ENCODE data around the gene TASL.
A peak's percentile ranks its signal among the peaks of the same experiment; 100 is the strongest.
"Not testable (repeated sequence)": the region's sequence is repeated elsewhere in the genome, so short reads cannot be mapped to it uniquely, and the experiment has no call there.

Gene TASL

DNA sequence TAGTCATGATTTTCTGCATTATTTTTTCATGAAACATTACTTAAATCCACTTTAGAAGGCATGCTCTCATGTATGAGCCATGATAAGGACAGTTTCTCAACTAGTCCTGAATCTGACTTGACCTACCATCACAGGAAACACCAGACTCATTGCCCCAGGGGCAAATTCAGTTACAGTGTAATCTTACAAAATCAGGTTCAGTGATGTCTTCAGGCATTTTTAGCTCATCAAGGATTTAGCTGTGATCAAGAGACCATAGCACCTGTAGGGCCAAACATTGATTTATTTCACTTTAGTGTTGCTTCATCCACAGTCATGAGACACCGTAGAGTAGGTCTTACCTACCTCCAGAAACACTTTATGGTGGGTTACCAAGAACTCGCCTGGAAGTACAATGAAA lies 3.1 kb upstream of the TASL start:
- no peak for TF ChIP-seq CTCF (IDR thresholded peaks at IDR 0.05; ENCODE audit: low read depth, low read length)
- no peak for DNase-seq (ENCODE audit: low read depth, low spot score)
- no peak overlapping the region for H3K4me3 ChIP-seq (ENCODE audit: low read depth, low read length)
- in situ Hi-C loops (cut with HindIII; ENCODE audit: low sequenced_read_pairs): no loop called here

- no peak for DNase-seq (ENCODE audit: low read depth, low spot score)
- TF ChIP-seq CTCF (IDR thresholded peaks at IDR 0.05; ENCODE audit: low read depth, low read length): no peak
- no peak overlapping the region for H3K4me3 ChIP-seq (ENCODE audit: low read depth, low read length)
- in situ Hi-C loops (cut with HindIII; ENCODE audit: low sequenced_read_pairs): no loop called here
Observed at GRCh38 chrX:30576881-30577280, 685 bp downstream of the TASL start.

- TF ChIP-seq CTCF (IDR thresholded peaks at IDR 0.05; ENCODE audit: low read depth, low read length): no peak
- DNase-seq (ENCODE audit: low read depth, low spot score): no peak
- H3K4me3 ChIP-seq (ENCODE audit: low read depth, low read length): no peak overlapping the region
- in situ Hi-C loops (cut with HindIII; ENCODE audit: low sequenced_read_pairs): no loop called here
Observed at GRCh38 chrX:30573125-30573524, 4.4 kb downstream of the TASL start.

DNA sequence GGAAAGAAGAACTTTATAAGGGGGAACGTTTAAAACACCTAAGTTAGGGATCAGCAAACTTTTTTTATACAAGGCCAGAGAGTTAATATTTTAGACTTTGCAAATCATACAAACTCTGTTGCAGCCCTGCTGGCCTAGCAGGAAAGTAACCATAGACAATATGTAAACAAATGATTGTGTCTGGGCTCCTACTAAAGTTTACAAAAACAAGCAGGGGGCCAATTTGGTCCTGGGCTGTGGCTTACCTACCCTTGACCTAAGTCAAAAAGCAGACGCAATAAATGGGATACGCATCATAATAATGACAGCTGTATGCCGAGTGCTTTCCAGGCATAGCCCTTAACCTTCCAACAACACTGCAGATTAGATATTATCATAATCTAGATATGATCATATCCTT lies 4.9 kb downstream of the TASL start:
- no peak for DNase-seq (ENCODE audit: low read depth, low spot score)
- in situ Hi-C loops (cut with HindIII; ENCODE audit: low sequenced_read_pairs): no loop called here
- TF ChIP-seq CTCF (IDR thresholded peaks at IDR 0.05; ENCODE audit: low read depth, low read length): no peak
- no peak overlapping the region for H3K4me3 ChIP-seq (ENCODE audit: low read depth, low read length)

- TF ChIP-seq CTCF (IDR thresholded peaks at IDR 0.05; ENCODE audit: low read depth, low read length): no peak
Observed at GRCh38 chrX:30572004-30572403, 5.6 kb downstream of the TASL start.

GRCh38 chrX:30570505-30570904 lies 7.1 kb downstream of the TASL start:
- TF ChIP-seq CTCF (IDR thresholded peaks at IDR 0.05; ENCODE audit: low read depth, low read length): peak; percentile 37
- in situ Hi-C loops (cut with HindIII; ENCODE audit: low sequenced_read_pairs): no loop called here
- H3K4me3 ChIP-seq (ENCODE audit: low read depth, low read length): no peak overlapping the region
- DNase-seq (ENCODE audit: low read depth, low spot score): peak; percentile 7

More at GRCh38 chrX:30572004-30572403, 5.6 kb downstream of the TASL start:
- H3K4me3 ChIP-seq (ENCODE audit: low read depth, low read length): no peak overlapping the region
- in situ Hi-C loops (cut with HindIII; ENCODE audit: low sequenced_read_pairs): no loop called here
- DNase-seq (ENCODE audit: low read depth, low spot score): no peak

GRCh38 chrX:30568136-30568535 lies 9.4 kb downstream of the TASL start:
- TF ChIP-seq CTCF (IDR thresholded peaks at IDR 0.05; ENCODE audit: low read depth, low read length): no peak
- peak; percentile 19 for DNase-seq (ENCODE audit: low read depth, low spot score)
- in situ Hi-C loops (cut with HindIII; ENCODE audit: low sequenced_read_pairs): no loop called here
- H3K4me3 ChIP-seq (ENCODE audit: low read depth, low read length): no peak overlapping the region

- H3K4me3 ChIP-seq (ENCODE audit: low read depth, low read length); DNase-seq (ENCODE audit: low read depth, low spot score); in situ Hi-C loops (cut with HindIII; ENCODE audit: low sequenced_read_pairs): not testable (repeated sequence)
Observed at GRCh38 chrX:30563070-30563469, 14.5 kb downstream of the TASL start.
